Vagina (tissue), 2 donors: Measurements from ENCODE around the gene TMTC1. TPM values are rescaled to one million over a fixed set of nuclear protein-coding genes. Genes with fewer than 3 reads are reported as not detected.
A peak's percentile ranks its signal among the peaks of the same experiment; 100 is the strongest.
"Not testable (repeated sequence)": the region's sequence is repeated elsewhere in the genome, so short reads cannot be mapped to it uniquely, and the experiment has no call there.

ENCODE experiments used
- DNase-seq, 2 donors: peaks; one replicate each; pipeline ENCODE4 v3.0.0-alpha.2; 2017; ENCODE audit errors: extremely low spot score in 2 of 2
- H3K27ac ChIP-seq: fragments of 200-600 bp; sonication (generic); one replicate; pipeline ENCODE4 v1.5.1; 2019
- H3K27me3 ChIP-seq: fragments of 200-600 bp; sonication (generic); one replicate; pipeline ENCODE4 v1.5.1; 2019
- H3K36me3 ChIP-seq, 2 donors: fragments of 200-600 bp; sonication (generic); one replicate each; pipeline ENCODE4 v1.5.1; 2017 to 2019
- H3K4me1 ChIP-seq: fragments of 200-600 bp; sonication (generic); one replicate; pipeline ENCODE4 v1.5.1; 2019
- H3K4me3 ChIP-seq, 2 donors: fragments of 200-600 bp; sonication (generic); 1 replicate in 1 of 2; 2 replicates in 1 of 2; pipeline ENCODE4 v1.5.1; 2016 to 2019
- H3K9me3 ChIP-seq: fragments of 200-600 bp; sonication (generic); one replicate; pipeline ENCODE4 v1.5.1; 2019
- CTCF ChIP-seq, 3 experiments: fragments of 450-650 bp in 2 of 3; fragments of 200-600 bp in 1 of 3; sonication (generic) in 1 of 3; IDR thresholded peaks; one replicate each; pipeline ENCODE4 v1.5.1; 2017 to 2019; ENCODE audit warnings: antibody characterized with exemption in 3 of 3, mild to moderate bottlenecking in 2 of 3, moderate library complexity in 2 of 3
- POLR2A ChIP-seq, 2 donors: fragments of 450-650 bp; IDR thresholded peaks; one replicate each; pipeline ENCODE4 v1.6.1; 2017; ENCODE audit warnings: antibody characterized with exemption in 2 of 2, mild to moderate bottlenecking in 2 of 2, moderate library complexity in 2 of 2
- POLR2AphosphoS5 ChIP-seq, 2 donors: sonication (generic); formaldehyde crosslinking; IDR thresholded peaks; one replicate each; pipeline ENCODE4 v1.9.0; 2017; ENCODE audit warnings: antibody characterized with exemption in 2 of 2, mild to moderate bottlenecking in 2 of 2, low read depth in 1 of 2; ENCODE audit not compliant: insufficient read depth in 1 of 2
- intact Hi-C: fragments of 100-400 bp; cut with DNase I; formaldehyde crosslinking; loops from one replicate; pipeline ENCODE4 v1.15.1; 2023
- total RNA-seq: library from RNA; depleted of rRNA; stranded (reverse); fragments of >200 nt; gene quantifications from one replicate; pipeline ENCODE4 v1.2.3, GENCODE V29; 2016

TMTC1 gene
- total RNA-seq, 1 donor from 2014 or later = 63.8 TPM

- TF ChIP-seq CTCF (IDR thresholded peaks at IDR 0.05) (no peak), POLR2A (IDR thresholded peaks at IDR 0.05) (no peak), POLR2AphosphoS5 (IDR thresholded peaks at IDR 0.05; ENCODE audit: insufficient read depth in 1 of 2, low read depth in 1 of 2) (no peak)
- peaks cover 12% of the 10 kb centered on the region for H3K4me1 ChIP-seq
- no peaks in the 10 kb centered on the region for H3K36me3 ChIP-seq
- intact Hi-C loops = no loop called here
- peak overlapping the region; percentile 52 for H3K27ac ChIP-seq
- H3K4me3 ChIP-seq = no peak overlapping the region
- no peaks in the 10 kb centered on the region for H3K27me3 ChIP-seq
- DNase-seq = no peak
- no peaks in the 10 kb centered on the region for H3K9me3 ChIP-seq
Measured at GRCh38 chr12:29639893-29640495, 143.7 kb downstream of the TMTC1 start.

- Histone ChIP-seq H3K36me3 (no peaks in the 10 kb centered on the region), H3K4me1 (peaks cover 12% of the 10 kb centered on the region), H3K4me3 (no peak overlapping the region), H3K9me3 (no peaks in the 10 kb centered on the region), H3K27ac (no peak overlapping the region), H3K27me3 (no peaks in the 10 kb centered on the region)
- TF ChIP-seq POLR2A (IDR thresholded peaks at IDR 0.05) (no peak), POLR2AphosphoS5 (IDR thresholded peaks at IDR 0.05; ENCODE audit: insufficient read depth in 1 of 2, low read depth in 1 of 2) (no peak), CTCF (IDR thresholded peaks at IDR 0.05) (no peak)
- no peak for DNase-seq
- intact Hi-C loops = no loop called here
Measured at GRCh38 chr12:29638528-29638927, 145.2 kb downstream of the TMTC1 start.

GRCh38 chr12:29634057-29634456 is 149.7 kb downstream of the TMTC1 start:
- peaks cover 0 to 5% of the 10 kb centered on the region in 2 donors for H3K36me3 ChIP-seq
- intact Hi-C loops = no loop called here
- H3K4me1 ChIP-seq = no peaks in the 10 kb centered on the region
- TF ChIP-seq POLR2AphosphoS5 (IDR thresholded peaks at IDR 0.05; ENCODE audit: insufficient read depth in 1 of 2, low read depth in 1 of 2) (no peak), CTCF (IDR thresholded peaks at IDR 0.05) (no peak), POLR2A (IDR thresholded peaks at IDR 0.05) (no peak)
- no peak overlapping the region for H3K4me3 ChIP-seq
- no peak for DNase-seq
- no peak overlapping the region for H3K27ac ChIP-seq
- no peaks in the 10 kb centered on the region for H3K27me3 ChIP-seq
- no peaks in the 10 kb centered on the region for H3K9me3 ChIP-seq

GRCh38 chr12:29630164-29630563 is 153.6 kb downstream of the TMTC1 start:
- H3K4me1 ChIP-seq, H3K4me3 ChIP-seq, intact Hi-C loops, H3K27me3 ChIP-seq, H3K36me3 ChIP-seq, DNase-seq, H3K9me3 ChIP-seq, H3K27ac ChIP-seq: not testable (repeated sequence)

GRCh38 chr12:29627221-29627620 is 156.5 kb downstream of the TMTC1 start:
- intact Hi-C loops = no loop called here
- no peak for DNase-seq
- H3K27me3 ChIP-seq = no peaks in the 10 kb centered on the region
- peaks cover 11% of the 10 kb centered on the region for H3K4me1 ChIP-seq
- no peak overlapping the region for H3K27ac ChIP-seq
- peaks cover 0 to 1% of the 10 kb centered on the region in 2 donors for H3K36me3 ChIP-seq
- H3K9me3 ChIP-seq = no peaks in the 10 kb centered on the region
- TF ChIP-seq POLR2AphosphoS5 (IDR thresholded peaks at IDR 0.05; ENCODE audit: insufficient read depth in 1 of 2, low read depth in 1 of 2) (no peak), CTCF (IDR thresholded peaks at IDR 0.05) (no peak), POLR2A (IDR thresholded peaks at IDR 0.05) (no peak)
- no peak overlapping the region for H3K4me3 ChIP-seq
